Measurements from ENCODE around the gene HOXD9. TPM values are rescaled to one million over a fixed set of nuclear protein-coding genes. Genes with fewer than 3 reads are reported as not detected.

Gene HOXD9
- total and polyA plus RNA-seq, 2 of the 8 experiments (the other 6 are each of a cell fraction or from before 2014, with no cell fraction given) = not detected

- FAIRE-seq (no peak), DNase-seq (ENCODE audit: low read depth in 1 of 2, low spot score in 2 of 2) (peak in 1 of 2 experiments; percentile 72)
- H3K14ac ChIP-seq (ENCODE audit: insufficient read length) = no peak overlapping the region
- no peaks in the 10 kb centered on the region for H3K79me2 ChIP-seq (ENCODE audit: control insufficient read depth in 1 of 2, insufficient read depth in 2 of 2, low read length in 2 of 2)
- 5% methylated on average over 43 of the region's 66 CpGs; no CpG with 5 or more reads in 1 of the 2 experiments for WGBS, 2 experiments (ENCODE audit: extremely low coverage in 1 of 2, insufficient coverage in 1 of 2, insufficient read length in 1 of 2, insufficient replicate concordance in 2 of 2, low coverage in 1 of 2, low lambda C conversion rate in 2 of 2, missing lambda C conversion rate in 1 of 2)
- no peak overlapping the region for H3K27ac ChIP-seq (ENCODE audit: low read depth, low read length)
- peak overlapping the region; percentile 46; the same call in 1 of the 2 replicates for H4K8ac ChIP-seq (ENCODE audit: extremely low read depth, insufficient read depth, low read length)
- no peak overlapping the region for H3K9ac ChIP-seq (replicated peaks in 1 of 4; ENCODE audit: extremely low read depth in 1 of 4, low read depth in 3 of 4, low read length in 3 of 4)
- POLR2A ChIA-PET (ENCODE audit: partially characterized antibody) = interaction anchor here (0.9 to 1.8 kb wide), 2 partner anchors 11 to 14 kb away, joined by 4 to 7 read pairs; no protein-coding TSS in a partner anchor
- no peak overlapping the region for H3K23ac ChIP-seq (ENCODE audit: insufficient read length)
- peaks cover 0 to 32% (median 14%) of the 10 kb centered on the region in 4 experiments; a peak in 5 of 7 replicates for H3K4me1 ChIP-seq (replicated peaks in 1 of 4; ENCODE audit: control insufficient read depth in 3 of 4, insufficient read depth in 4 of 4, low read length in 3 of 4)
- H2BK20ac ChIP-seq (ENCODE audit: low read length) = no peak overlapping the region
- H2BK15ac ChIP-seq (ENCODE audit: low read length) = no peak overlapping the region
- no peak overlapping the region for H3K18ac ChIP-seq (ENCODE audit: extremely low read depth, low read length)
- no peak overlapping the region for H2AK5ac ChIP-seq (ENCODE audit: low read depth, low read length)
- H4K5ac ChIP-seq (ENCODE audit: insufficient read length, low read depth, low read length) = no peak overlapping the region
- no peak overlapping the region for H3K4ac ChIP-seq (replicated peaks; ENCODE audit: insufficient read length, low read depth, low read length)
- H2BK12ac ChIP-seq (ENCODE audit: low read depth, low read length) = peak overlapping the region; percentile 87; the same call in 1 of the 2 replicates
- no peak overlapping the region for H4K91ac ChIP-seq (replicated peaks; ENCODE audit: insufficient read length, low read length)
- peaks cover 0 to 5% (median 0%) of the 10 kb centered on the region in 4 experiments; a peak in 1 of 8 replicates for H3K36me3 ChIP-seq (ENCODE audit: control insufficient read depth in 2 of 4, insufficient read depth in 4 of 4, low read length in 3 of 4)
- H2AFZ ChIP-seq (ENCODE audit: low read length) = no peak overlapping the region
- no peak overlapping the region for H2BK120ac ChIP-seq (replicated peaks; ENCODE audit: low read depth, low read length)
- CTCF ChIA-PET (ENCODE audit: partially characterized antibody) = interaction anchor here (0.5 to 7.8 kb wide), 20 partner anchors 9 to 716 kb away, joined by 3 to 130 read pairs (median 4); partner anchors contain the start of genes HOXD12 and HOXD13
- H3K4me3 ChIP-seq (ENCODE audit: extremely low read depth in 1 of 4, insufficient read depth in 2 of 4, low read depth in 3 of 4, low read length in 4 of 4) = peak overlapping the region in 1 of 4 experiments; percentile 6; a peak in 3 of 8 replicates
- H4K20me1 ChIP-seq (replicated peaks in 1 of 2; ENCODE audit: control insufficient read depth in 1 of 2, insufficient read depth in 2 of 2, low read length in 2 of 2) = peaks cover 14 to 23% of the 10 kb centered on the region in 2 experiments
- peaks cover 8% of the 10 kb centered on the region; the same call in 1 of the 2 replicates for H3K23me2 ChIP-seq (ENCODE audit: low read depth, low read length)
- peaks cover 93 to 98% (median 96%) of the 10 kb centered on the region in 4 experiments for H3K27me3 ChIP-seq (replicated peaks in 1 of 4; ENCODE audit: control insufficient read depth in 3 of 4, extremely low read depth in 1 of 4, insufficient read depth in 3 of 4, low read length in 3 of 4)
- H3K9me3 ChIP-seq (ENCODE audit: insufficient read depth in 2 of 2, low read depth in 1 of 2, low read length in 1 of 2) = no peaks in the 10 kb centered on the region; a peak in 1 of 4 replicates
- H3K79me1 ChIP-seq (ENCODE audit: low read depth, low read length) = no peaks in the 10 kb centered on the region
- H2BK5ac ChIP-seq (ENCODE audit: low read depth, low read length) = no peak overlapping the region
- H3K4me2 ChIP-seq (ENCODE audit: insufficient read depth in 1 of 2, low read depth in 2 of 2, low read length in 2 of 2) = peak overlapping the region; percentile 45 to 50
- H3K56ac ChIP-seq (replicated peaks; ENCODE audit: insufficient read length, low read depth, low read length) = no peak overlapping the region
- TF ChIP-seq CTCF (IDR thresholded peaks at IDR 0.05; ENCODE audit: control extremely low read depth in 1 of 3, insufficient read depth in 1 of 3, low read depth in 1 of 3, low read length in 3 of 3) (no peak), SUZ12 (IDR thresholded peaks at IDR 0.05; ENCODE audit: low read length) (peak; percentile 88), RNF2 (IDR thresholded peaks at IDR 0.05; ENCODE audit: borderline replicate concordance, low read depth, low read length, missing control alignments, poor library complexity, severe bottlenecking) (peak; percentile 84), KDM4A (IDR thresholded peaks at IDR 0.05; ENCODE audit: low read depth, low read length, severe bottlenecking) (peak; percentile 15), EGR1 (IDR thresholded peaks at IDR 0.05; ENCODE audit: borderline replicate concordance, low read depth, low read length) (peak; percentile 77), TBP (IDR thresholded peaks at IDR 0.05; ENCODE audit: low read depth, low read length) (no peak)
- TF ChIP-seq, protein P1, sequence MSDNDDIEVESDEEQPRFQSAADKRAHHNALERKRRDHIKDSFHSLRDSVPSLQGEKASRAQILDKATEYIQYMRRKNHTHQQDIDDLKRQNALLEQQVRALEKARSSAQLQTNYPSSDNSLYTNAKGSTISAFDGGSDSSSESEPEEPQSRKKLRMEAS (IDR thresholded peaks at IDR 0.05) = peak; percentile 56
Observed at GRCh38 chr2:176082824-176083751, 39.4 kb upstream of the HOXD9 start.
